Stimulated activated CD8-positive, alpha-beta memory T cell treated with anti-CD3 and anti-CD28 coated beads, Interleukin-12 subunit alpha, Interleukin-12 subunit beta, amount 100 ng/mL, for 4 hours (primary cell): ENCODE measurements around the gene PCSK1.

Experiments
- DNase-seq: peaks from one replicate; pipeline ENCODE4 v3.0.0-alpha.2; 2020; ENCODE audit warnings: low read depth

The PCSK1 gene

DNA sequence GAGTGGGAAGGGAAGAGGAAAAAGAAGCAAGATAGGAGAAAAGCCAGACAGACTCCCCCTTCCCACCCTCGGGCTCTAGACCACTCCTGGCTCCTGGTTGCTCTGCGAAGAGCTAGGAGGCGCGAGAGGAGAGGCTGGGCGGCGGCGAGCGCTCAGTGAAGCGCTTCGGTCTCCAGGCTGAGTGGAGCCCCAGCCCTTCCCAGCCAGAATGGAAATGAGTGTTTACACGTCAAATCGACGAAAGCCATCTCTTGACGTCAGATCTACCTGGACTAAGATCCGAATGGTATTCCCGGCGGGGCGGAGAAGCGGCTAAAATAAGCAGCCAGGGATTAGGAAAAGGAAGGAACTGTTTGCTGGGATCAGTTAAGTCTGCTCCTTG is at the start of gene PCSK1:
Gene PCSK1 (minus strand): TSS at position 183 of the 382 bp plus-strand sequence. CDS start 206 bp downstream, outside the sequence.
- DNase-seq: no peak

DNA sequence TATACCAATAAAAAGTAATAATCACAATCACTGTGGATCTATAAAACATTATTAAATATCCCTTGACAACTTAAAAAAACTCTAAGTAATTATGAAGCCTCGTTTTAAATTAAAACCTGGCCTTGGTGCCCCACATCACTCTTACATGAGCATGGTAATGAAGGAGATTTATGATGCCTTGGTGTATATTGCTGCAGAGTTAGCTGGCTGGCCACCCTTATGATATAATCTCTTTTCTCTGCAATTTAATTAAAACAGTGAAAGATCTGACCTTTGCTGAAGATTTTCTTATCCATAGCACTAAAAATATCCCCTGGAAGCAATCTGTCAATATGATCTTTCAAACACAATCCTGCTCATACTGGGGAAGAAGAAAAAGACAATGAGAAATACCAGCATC is 48.8 kb upstream of the PCSK1 start:
- DNase-seq: no peak

DNA sequence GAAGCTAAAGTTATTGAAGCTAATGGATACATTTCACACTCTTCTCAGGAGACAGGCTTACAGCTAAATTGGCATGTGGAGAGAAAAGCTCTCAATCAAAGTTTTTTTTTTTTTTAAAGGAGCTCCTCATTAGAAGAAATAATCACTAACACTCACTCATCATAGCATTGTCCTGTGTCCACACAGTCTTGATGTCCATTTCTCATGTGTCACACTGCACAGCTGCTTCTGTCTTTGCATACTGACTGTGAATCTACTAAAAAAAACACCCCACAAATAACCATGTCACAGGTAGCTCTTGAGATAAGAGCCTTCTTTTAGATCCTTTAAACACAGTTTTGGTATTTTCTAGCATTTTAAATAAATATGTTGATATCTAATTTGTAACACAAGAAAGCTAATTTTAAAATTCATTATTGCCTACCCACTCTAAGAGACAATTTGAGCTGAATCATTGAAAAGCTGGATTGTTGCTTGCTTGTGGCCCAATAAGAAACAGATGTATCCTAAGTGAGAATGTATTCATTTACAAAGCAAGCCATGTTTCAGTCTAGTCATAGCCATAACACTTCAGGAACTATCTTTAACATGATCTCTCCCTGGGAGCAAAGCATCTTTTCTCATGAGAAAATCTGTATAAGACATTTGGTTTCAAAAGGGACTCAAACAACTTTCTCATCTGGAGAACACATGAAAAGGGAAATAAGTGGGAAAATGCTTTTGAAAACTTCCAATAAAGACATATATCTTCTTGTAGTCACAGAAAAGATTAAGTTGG is 48.1 kb upstream of the PCSK1 start:
- DNase-seq: no peak

GRCh38 chr5:96478983-96479382 is 45.9 kb upstream of the PCSK1 start:
- DNase-seq: no peak

DNA sequence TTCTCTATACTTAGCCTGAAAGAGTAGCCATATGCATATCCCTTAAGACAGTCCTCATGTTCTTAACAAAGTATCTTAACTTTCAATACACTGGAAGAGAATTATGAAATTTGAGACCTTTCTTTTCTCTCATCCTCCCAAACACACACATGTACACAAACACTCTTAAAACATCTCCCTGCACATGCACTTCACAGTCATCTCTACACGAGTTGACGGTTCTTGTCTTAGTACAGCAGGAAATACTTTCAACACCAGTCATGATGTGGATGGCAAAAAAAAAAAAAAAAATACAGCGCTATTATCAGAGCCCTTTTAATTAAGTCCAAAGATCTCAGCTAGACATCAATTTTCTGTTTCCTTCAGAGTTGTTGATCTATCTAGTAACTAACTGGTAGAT is 43.6 kb upstream of the PCSK1 start:
- no peak for DNase-seq

DNA sequence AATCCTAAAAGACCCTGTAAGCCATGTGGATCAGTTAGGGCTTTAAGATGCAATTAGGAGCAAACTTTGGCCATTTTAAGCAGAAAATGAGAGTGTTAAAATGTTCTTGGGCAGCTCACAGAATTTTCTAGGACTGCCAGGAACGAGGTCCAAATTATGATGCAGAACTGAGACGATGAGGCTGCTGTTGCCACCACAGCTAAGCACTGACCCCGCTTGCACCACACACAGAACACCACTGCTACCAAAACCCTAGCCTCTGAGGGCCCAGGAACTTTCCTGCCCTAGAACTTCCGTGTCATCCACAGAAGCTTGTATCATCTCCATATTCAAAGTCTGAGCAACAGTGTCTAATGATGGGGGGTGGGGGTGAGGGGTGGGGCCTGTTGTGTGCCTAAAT is 41.0 kb upstream of the PCSK1 start:
- no peak for DNase-seq

GRCh38 chr5:96473155-96473554 is 40.1 kb upstream of the PCSK1 start:
- DNase-seq: no peak

GRCh38 chr5:96470785-96471184 is 37.7 kb upstream of the PCSK1 start:
- no peak for DNase-seq

DNA sequence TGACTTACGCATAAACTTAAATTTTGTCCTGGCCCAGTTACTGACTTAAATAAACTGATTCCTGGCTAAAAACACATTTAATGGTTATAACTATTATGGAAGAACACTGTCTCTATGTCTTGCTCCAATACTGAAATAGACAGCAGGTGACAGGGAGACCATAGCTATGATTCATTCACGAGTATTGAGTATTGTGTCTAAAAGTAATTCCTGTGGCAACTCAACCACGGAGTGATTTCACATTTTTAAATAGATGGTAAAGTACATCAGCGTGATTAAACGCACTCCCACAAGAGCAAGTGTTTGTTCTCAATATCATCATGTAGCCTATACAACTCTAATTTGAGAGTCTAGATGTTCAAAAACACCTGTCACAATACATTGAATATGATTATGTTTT is 35.9 kb upstream of the PCSK1 start:
- no peak for DNase-seq

- DNase-seq: no peak
These were observed 30.0 kb upstream of the PCSK1 start for GRCh38 chr5:96463091-96463490.

DNA sequence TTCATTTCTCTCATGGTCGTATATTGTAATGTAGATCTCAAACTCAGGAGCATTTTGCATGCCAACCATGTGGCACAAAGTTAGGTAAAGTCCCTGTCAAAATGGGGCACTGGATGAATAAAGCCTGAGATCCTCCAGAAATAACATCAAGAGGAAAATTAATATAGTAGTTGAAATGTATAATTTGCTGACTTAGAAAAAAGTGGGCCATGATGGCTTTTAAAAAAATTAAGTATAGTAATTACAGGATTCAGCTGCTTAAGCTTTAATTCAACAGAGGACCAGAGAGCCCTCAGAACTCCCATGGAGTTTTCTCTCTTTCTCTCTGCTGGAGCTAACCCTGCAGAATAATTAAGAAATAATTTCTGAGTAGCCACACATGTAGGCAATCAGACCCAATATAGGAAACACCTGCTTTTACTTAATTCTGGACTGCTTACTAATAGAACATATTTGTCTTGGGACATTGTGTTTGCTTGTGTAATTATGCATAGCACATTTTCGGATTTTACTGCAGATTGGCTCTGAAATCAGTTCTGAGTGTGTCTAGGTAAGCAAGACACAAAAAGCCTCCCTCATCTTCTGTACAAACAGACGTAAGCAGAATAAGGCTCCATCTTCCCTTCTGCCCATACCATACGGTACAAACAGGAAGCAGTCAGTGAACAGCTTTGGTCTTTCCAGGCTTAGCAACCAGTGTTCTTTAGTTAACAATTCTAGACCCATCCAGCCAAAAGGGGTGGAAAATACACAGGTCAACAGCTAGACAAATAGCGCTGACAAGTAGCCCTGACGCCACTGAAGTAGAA is 26.5 kb upstream of the PCSK1 start:
- no peak for DNase-seq

DNA sequence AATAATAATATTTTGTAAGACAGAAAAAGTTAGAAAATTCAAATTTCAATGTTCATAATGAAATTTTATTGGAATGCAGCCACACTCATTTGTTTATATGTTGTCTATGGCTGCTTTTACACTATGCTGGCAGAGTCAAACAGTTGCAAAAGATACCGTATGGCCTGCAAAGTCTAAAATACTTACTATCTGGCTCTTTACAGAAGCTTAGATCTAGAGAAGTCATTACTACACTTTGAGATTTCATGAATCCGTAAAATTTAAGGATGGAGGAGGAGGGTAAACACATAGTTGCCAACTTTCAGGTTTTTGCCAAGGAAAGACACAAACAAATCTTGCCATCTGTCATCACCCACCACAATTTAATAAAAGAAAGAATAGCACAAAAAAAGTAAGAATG is 25.1 kb upstream of the PCSK1 start:
- DNase-seq: no peak

- no peak for DNase-seq
These were observed 22.7 kb upstream of the PCSK1 start for GRCh38 chr5:96455789-96456188.

DNA sequence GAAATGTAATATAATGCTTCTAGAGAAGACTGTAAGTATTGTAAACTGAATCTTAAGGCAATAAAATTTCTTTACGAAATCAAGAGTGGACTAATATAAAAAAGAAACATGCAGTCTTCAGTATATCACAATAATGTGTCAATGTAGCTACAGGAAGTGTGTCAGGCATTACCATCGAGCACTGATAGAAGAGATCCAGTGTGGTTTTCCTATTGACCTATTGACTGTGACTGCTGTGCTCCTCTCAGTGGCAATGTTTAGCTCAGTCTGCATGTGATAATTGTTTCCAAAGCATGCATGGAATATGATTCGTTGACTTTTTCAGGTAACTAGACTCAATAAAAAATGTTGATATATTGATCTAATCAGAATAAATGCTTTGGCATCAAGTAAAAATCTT is 20.3 kb upstream of the PCSK1 start:
- no peak for DNase-seq

DNA sequence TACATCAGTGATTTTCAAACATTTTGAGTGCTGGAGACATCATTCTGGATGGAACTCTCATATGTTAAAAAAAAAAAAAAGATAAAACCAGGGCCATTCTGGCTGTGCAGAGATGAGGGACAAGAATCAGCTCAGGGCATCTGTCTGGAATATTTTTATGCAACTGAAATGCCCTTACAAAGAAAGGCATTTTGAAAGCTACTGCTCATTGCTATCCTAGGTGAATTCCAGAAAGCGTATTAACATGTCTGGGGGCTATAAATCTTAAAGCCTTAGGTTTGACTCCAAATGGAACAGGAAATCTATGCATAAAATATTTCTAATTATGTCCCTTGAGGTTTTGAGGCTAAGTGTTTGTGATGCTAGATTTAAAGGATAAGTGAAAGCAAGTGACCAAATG is 14.9 kb upstream of the PCSK1 start:
- no peak for DNase-seq

DNA sequence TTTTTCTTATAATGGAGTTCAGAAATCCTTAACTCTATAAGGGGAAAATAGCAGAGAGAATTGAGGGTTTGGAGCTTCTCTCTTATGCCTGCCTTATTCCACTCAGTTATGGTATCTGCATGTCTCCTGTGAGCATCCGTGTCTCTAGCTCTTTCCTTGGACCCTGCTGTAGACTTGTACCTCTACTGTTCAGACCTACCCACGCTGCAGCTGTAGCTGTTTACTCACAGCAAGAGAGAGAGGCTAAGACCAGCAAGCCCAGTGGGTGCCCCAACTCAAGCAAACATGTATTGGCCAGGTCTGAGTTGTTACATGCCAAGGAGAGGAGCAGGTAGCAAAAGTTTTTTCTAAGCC is 7.1 kb upstream of the PCSK1 start:
- no peak for DNase-seq

GRCh38 chr5:96439477-96440184 is 6.6 kb upstream of the PCSK1 start:
- no peak for DNase-seq

DNA sequence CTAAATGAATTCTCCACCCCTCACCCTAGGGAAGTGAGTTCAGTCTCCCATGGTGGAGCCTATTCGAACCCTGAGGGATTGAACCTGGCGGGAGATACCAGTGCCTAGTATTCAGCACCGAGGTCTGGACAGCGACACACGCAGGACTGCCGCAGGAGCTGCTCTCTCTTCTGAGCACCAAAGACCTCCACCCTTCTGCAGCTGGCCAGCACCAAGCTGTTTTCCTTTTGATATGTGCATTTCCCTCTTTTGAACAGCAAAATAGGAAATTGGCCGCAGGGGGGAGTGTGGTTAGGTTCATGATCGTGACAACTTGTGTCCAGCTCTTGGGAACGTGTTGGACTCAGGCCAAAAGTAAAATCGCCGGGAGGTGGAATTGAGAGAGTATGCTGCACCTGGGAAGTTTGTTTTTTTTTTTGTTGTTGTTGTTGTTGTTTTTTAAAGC is 1.2 kb upstream of the PCSK1 start:
- DNase-seq: no peak

- no peak for DNase-seq
These were observed 607 bp downstream of the PCSK1 start for GRCh38 chr5:96432216-96433065.

DNA sequence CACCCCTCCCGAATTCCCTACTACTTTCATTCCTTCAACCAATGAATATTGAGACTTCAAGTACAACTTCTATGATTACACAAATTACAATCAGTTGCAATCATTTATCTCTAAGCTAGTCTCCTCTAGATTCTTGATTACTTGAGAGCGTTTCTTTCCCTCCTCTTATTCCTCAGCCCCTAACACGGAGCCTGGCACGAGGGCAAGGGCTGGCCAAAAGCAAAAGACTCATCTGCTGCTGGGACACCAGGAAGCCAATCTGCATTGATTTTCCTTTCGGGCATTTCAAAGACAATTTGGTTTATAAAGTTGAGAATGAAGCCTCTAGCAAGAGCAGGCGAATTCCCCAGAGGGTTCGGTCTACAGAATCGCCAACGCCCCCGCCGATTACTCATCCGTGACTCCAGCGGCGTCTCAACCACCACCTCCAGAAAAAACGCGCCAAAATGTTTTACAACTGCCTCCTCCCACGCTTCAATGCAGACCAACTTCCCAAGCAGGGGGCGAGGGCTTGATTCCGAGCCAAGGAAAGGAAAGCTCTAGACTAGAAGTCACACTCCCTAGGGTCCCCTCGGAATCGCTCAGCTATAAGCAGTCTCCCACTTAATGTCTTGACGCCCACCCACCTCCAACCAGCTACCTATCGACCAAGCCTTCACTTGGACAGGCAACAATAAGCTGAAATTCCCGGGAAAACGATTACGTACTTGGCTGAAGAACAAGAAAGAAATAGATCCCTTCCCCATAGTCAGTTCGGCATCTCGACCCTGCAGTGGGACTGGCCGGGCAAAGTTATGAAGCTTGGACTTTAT is 1.5 kb downstream of the PCSK1 start:
- no peak for DNase-seq

DNA sequence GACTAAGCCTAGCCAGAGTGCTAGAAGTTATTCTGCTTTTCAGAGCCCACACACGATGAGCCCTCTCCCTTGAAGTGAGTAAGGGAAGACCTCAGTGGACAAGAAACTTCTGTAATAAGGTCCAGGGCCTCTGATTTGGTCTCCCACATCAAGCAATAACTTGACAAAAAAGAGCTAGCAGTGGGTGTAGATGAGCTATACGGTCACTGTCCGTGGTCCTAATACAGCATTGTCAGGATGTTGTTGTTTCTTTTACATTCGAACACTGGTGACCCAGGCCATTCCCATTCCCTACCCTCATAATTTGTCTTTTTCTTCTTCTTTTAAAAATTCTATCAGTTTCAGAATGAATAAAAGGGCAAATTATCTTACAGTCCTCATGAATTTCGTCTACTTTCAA is 5.2 kb downstream of the PCSK1 start:
- no peak for DNase-seq
